Right cardiac atrium (tissue), 5 donors: ENCODE results near the gene INTS1. TPM values are rescaled to one million over a fixed set of nuclear protein-coding genes. Genes with fewer than 3 reads are reported as not detected.

Experiments
- ATAC-seq, 2 donors: fragments of 200-7000 bp; cut with Tn5 transposase; one replicate each; pipeline versions ENCODE4 v1.8.0 to v1.9.1; 2020; ENCODE audit warnings: moderate library complexity in 2 of 2, mild to moderate bottlenecking in 1 of 2
- DNase-seq, 3 donors: peaks; one replicate each; pipeline ENCODE4 v3.0.0-alpha.2; 2020
- H3K27ac ChIP-seq: one replicate; pipeline ENCODE4 v1.5.1; 2013; ENCODE audit warnings: mild to moderate bottlenecking, low read length, control low read depth, moderate library complexity
- H3K27me3 ChIP-seq: one replicate; pipeline ENCODE4 v1.6.1; 2013; ENCODE audit not compliant: control insufficient read depth, insufficient read depth
- H3K4me1 ChIP-seq: one replicate; pipeline ENCODE4 v1.6.1; 2013; ENCODE audit warnings: low read length; ENCODE audit not compliant: control insufficient read depth, insufficient read depth
- H3K4me3 ChIP-seq: one replicate; pipeline ENCODE4 v1.5.1; 2013; ENCODE audit warnings: low read length, control low read depth
- H3K9me3 ChIP-seq: one replicate; pipeline ENCODE4 v1.6.1; 2013; ENCODE audit warnings: low read length; ENCODE audit not compliant: control insufficient read depth
- WGBS: extraction: QIAGEN DNeasy Blood & Tissue Kit; methylation state at CpG from one replicate; pipeline ENCODE4 v1.1.7; 2013; 5-methylcytosine and 5-hydroxymethylcytosine counted together
- intact Hi-C, 4 donors: fragments of 100-400 bp; cut with DNase I; formaldehyde crosslinking; loops; one replicate each; pipeline versions ENCODE4 v1.11.0 to v1.14.0; 2022 to 2023
- polyA plus RNA-seq: library from polyadenylated mRNA; stranded (reverse); fragments of 200-250 nt; gene quantifications from one replicate; pipeline ENCODE4 v1.2.3, GENCODE V29; 2013
- total RNA-seq, 4 donors: library from RNA; stranded (reverse); fragmentation: NEBNext Ultra II Directional; extraction: Animal tissue kit (Norgen Biotek cat#: 25700); gene quantifications; one replicate each; pipeline ENCODE4 v1.2.1, GENCODE V29; 2021
- donor health status: healthy with polysubstance abuse.
- donor health status: DM: no; HTN: yes; CAD: no.
- donor health status: DM: no; HTN: no; CAD: no.
- donor health status: DM: no; HTN: yes; CAD: no; lungs with severe emphysema.
- donor health status: DM: yes; HTN: yes; CAD: no.

Gene INTS1
- total and polyA plus RNA-seq, 5 donors: 30.6 to 48.3 (median 45.6) TPM

GRCh38 chr7:1500064-1500807 is 4.0 kb downstream of the INTS1 start:
- DNase-seq (peak in 2 of 3 donors; percentile 33 to 58), ATAC-seq (no peak)
- Histone ChIP-seq H3K27ac (no peak overlapping the region), H3K27me3 (no peaks in the 10 kb centered on the region), H3K4me3 (no peak overlapping the region), H3K4me1 (peaks cover 7% of the 10 kb centered on the region), H3K9me3 (no peaks in the 10 kb centered on the region)
- WGBS: 93% methylated on average over 34 of the region's 34 CpGs
- intact Hi-C loops: loop anchor here in 1 of 4 donors (10.0 kb wide), 1 partner anchor 65 kb away; no protein-coding TSS in a partner anchor

GRCh38 chr7:1499367-1500029 is 4.7 kb downstream of the INTS1 start:
- 90% methylated on average over 33 of the region's 33 CpGs for WGBS
- Histone ChIP-seq H3K4me3 (no peak overlapping the region), H3K4me1 (peaks cover 7% of the 10 kb centered on the region), H3K27me3 (no peaks in the 10 kb centered on the region), H3K9me3 (no peaks in the 10 kb centered on the region), H3K27ac (no peak overlapping the region)
- DNase-seq: peak in 2 of 3 donors; percentile 46 to 56
- intact Hi-C loops: loop anchor here in 1 of 4 donors (10.0 kb wide), 1 partner anchor 65 kb away; no protein-coding TSS in a partner anchor
- ATAC-seq: no peak

GRCh38 chr7:1498370-1499305 is 5.6 kb downstream of the INTS1 start:
- DNase-seq (peak in 2 of 3 donors; percentile 31 to 63), ATAC-seq (no peak)
- WGBS: 95% methylated on average over 62 of the region's 62 CpGs
- H3K4me3 ChIP-seq: no peak overlapping the region
- H3K27ac ChIP-seq: no peak overlapping the region
- H3K4me1 ChIP-seq: peaks cover 7% of the 10 kb centered on the region
- H3K27me3 ChIP-seq: no peaks in the 10 kb centered on the region
- H3K9me3 ChIP-seq: no peaks in the 10 kb centered on the region
- intact Hi-C loops: no loop called here

GRCh38 chr7:1497293-1497927 is 6.8 kb downstream of the INTS1 start:
- WGBS: 97% methylated on average over 37 of the region's 37 CpGs
- intact Hi-C loops: no loop called here

GRCh38 chr7:1496531-1497292 is 7.5 kb downstream of the INTS1 start:
- ATAC-seq (no peak), DNase-seq (peak in 1 of 3 donors; percentile 48)
- H3K27ac ChIP-seq: no peak overlapping the region
- intact Hi-C loops: no loop called here
- H3K9me3 ChIP-seq: no peaks in the 10 kb centered on the region
- H3K4me3 ChIP-seq: no peak overlapping the region
- WGBS: 95% methylated on average over 33 of the region's 33 CpGs
- H3K27me3 ChIP-seq: no peaks in the 10 kb centered on the region
- H3K4me1 ChIP-seq: no peaks in the 10 kb centered on the region

More at GRCh38 chr7:1497293-1497927, 6.8 kb downstream of the INTS1 start:
- Histone ChIP-seq H3K4me3 (no peak overlapping the region), H3K27me3 (no peaks in the 10 kb centered on the region), H3K9me3 (no peaks in the 10 kb centered on the region), H3K4me1 (no peaks in the 10 kb centered on the region), H3K27ac (no peak overlapping the region)
- ATAC-seq (no peak), DNase-seq (peak in 2 of 3 donors; percentile 38 to 60)

GRCh38 chr7:1495564-1496242 is 8.5 kb downstream of the INTS1 start:
- Histone ChIP-seq H3K4me1 (no peaks in the 10 kb centered on the region), H3K9me3 (no peaks in the 10 kb centered on the region), H3K27me3 (no peaks in the 10 kb centered on the region), H3K4me3 (no peak overlapping the region), H3K27ac (no peak overlapping the region)
- intact Hi-C loops: no loop called here
- WGBS: 92% methylated on average over 34 of the region's 34 CpGs
- peak in 1 of 3 donors; percentile 43 for DNase-seq
- ATAC-seq: no peak

GRCh38 chr7:1494866-1495563 is 9.2 kb downstream of the INTS1 start:
- ATAC-seq: no peak
- 94% methylated on average over 27 of the region's 27 CpGs for WGBS

GRCh38 chr7:1494447-1494846 is 9.7 kb downstream of the INTS1 start:
- DNase-seq (no peak), ATAC-seq (no peak)
- WGBS: 93% methylated on average over 25 of the region's 25 CpGs
- no peaks in the 10 kb centered on the region for H3K4me1 ChIP-seq
- no peak overlapping the region for H3K4me3 ChIP-seq
- no peak overlapping the region for H3K27ac ChIP-seq
- H3K27me3 ChIP-seq: no peaks in the 10 kb centered on the region
- H3K9me3 ChIP-seq: no peaks in the 10 kb centered on the region
- intact Hi-C loops: no loop called here

More at GRCh38 chr7:1494866-1495563, 9.2 kb downstream of the INTS1 start:
- Histone ChIP-seq H3K4me3 (no peak overlapping the region), H3K4me1 (no peaks in the 10 kb centered on the region), H3K27ac (no peak overlapping the region), H3K27me3 (no peaks in the 10 kb centered on the region), H3K9me3 (no peaks in the 10 kb centered on the region)
- peak in 1 of 3 donors; percentile 46 for DNase-seq
- intact Hi-C loops: no loop called here

- 96% methylated on average over 26 of the region's 26 CpGs for WGBS
- no peaks in the 10 kb centered on the region for H3K9me3 ChIP-seq
- DNase-seq (no peak), ATAC-seq (no peak)
- no peaks in the 10 kb centered on the region for H3K27me3 ChIP-seq
- H3K4me3 ChIP-seq: no peak overlapping the region
- intact Hi-C loops: no loop called here
- no peaks in the 10 kb centered on the region for H3K4me1 ChIP-seq
- H3K27ac ChIP-seq: no peak overlapping the region
Measured at GRCh38 chr7:1493571-1493970, 10.6 kb downstream of the INTS1 start.
